ENCODE results near the gene WBP1L.

Gene WBP1L

GRCh38 chr10:102804382-102805055 lies 60.8 kb downstream of the WBP1L start:
- H2BK120ac ChIP-seq (ENCODE audit: low read depth, low read length), result no peak overlapping the region
- no peak overlapping the region for H3K4me3 ChIP-seq (ENCODE audit: low read length in 2 of 2)
- no peaks in the 10 kb centered on the region for H3K27me3 ChIP-seq (ENCODE audit: control insufficient read depth in 3 of 3, insufficient read depth in 3 of 3, low read depth in 1 of 3, low read length in 3 of 3)
- H3K23ac ChIP-seq (ENCODE audit: low read depth, low read length, poor library complexity), result no peak overlapping the region
- H3K79me1 ChIP-seq (ENCODE audit: low read depth, low read length), result peaks cover 2% of the 10 kb centered on the region
- no peak overlapping the region for H3K4ac ChIP-seq (ENCODE audit: low read length)
- no peak overlapping the region for H4K8ac ChIP-seq (ENCODE audit: low read depth, low read length)
- H2BK5ac ChIP-seq (ENCODE audit: low read length), result no peak overlapping the region
- no peak overlapping the region for H3K14ac ChIP-seq (ENCODE audit: low read length)
- no peak for DNase-seq (ENCODE audit: low spot score)
- WGBS, 2 donors (ENCODE audit: extremely low coverage in 2 of 2, insufficient read length in 2 of 2, insufficient replicate concordance in 1 of 2), result no CpG with 5 or more reads among the region's 2 CpGs
- H3K9ac ChIP-seq (ENCODE audit: low read depth, low read length, poor library complexity), result no peak overlapping the region
- no peak overlapping the region for H3K27ac ChIP-seq (replicated peaks; ENCODE audit: low read length)
- H3K4me2 ChIP-seq (ENCODE audit: insufficient read depth, low read length, poor library complexity, severe bottlenecking), result no peak overlapping the region
- H4K91ac ChIP-seq (ENCODE audit: low read depth, low read length, poor library complexity), result no peak overlapping the region
- H3K9me3 ChIP-seq (replicated peaks in 1 of 2; ENCODE audit: control insufficient read depth in 2 of 2, insufficient read depth in 1 of 2, low read depth in 1 of 2, low read length in 2 of 2), result peaks cover 0 to 4% of the 10 kb centered on the region in 2 donors
- peaks cover 7 to 9% of the 10 kb centered on the region in 2 donors for H3K4me1 ChIP-seq (ENCODE audit: control insufficient read depth in 2 of 2, insufficient read depth in 1 of 2, low read depth in 1 of 2, low read length in 2 of 2)
- H2AK5ac ChIP-seq (ENCODE audit: low read depth, low read length), result no peak overlapping the region
- H2BK12ac ChIP-seq (ENCODE audit: low read length), result no peak overlapping the region
- H3K18ac ChIP-seq (ENCODE audit: low read length), result no peak overlapping the region
- no peak overlapping the region for H2BK15ac ChIP-seq (ENCODE audit: low read length)
- H3K36me3 ChIP-seq (replicated peaks in 1 of 2; ENCODE audit: control insufficient read depth in 2 of 2, insufficient read depth in 2 of 2, low read length in 2 of 2), result peaks cover 3 to 28% of the 10 kb centered on the region in 2 donors
- no peak overlapping the region for H2AFZ ChIP-seq (ENCODE audit: low read length)

DNA sequence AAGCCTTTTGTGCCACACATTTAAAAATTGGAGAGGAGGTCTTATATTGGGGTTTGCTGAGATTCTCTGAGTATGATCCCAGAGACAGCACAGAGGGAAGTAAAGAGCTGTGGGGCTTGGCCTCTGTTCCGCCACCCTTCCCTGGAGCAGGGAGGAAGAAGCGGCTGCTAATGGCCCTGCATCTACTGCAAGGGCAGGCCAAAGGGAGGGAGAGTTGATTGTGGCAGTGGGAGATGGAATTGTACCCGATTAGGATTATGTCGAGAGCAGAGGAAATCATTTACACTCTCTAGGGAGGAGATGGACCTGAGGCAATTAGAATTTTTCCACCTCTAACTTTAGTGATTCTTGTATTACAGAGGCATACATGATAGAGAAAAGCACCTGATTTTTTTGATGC lies 64.6 kb downstream of the WBP1L start:
- Histone ChIP-seq H4K8ac (ENCODE audit: low read depth, low read length) (no peak overlapping the region), H2BK15ac (ENCODE audit: low read length) (no peak overlapping the region), H2AFZ (ENCODE audit: low read length) (no peak overlapping the region), H2BK120ac (ENCODE audit: low read depth, low read length) (no peak overlapping the region), H3K27me3 (ENCODE audit: control insufficient read depth in 3 of 3, insufficient read depth in 3 of 3, low read depth in 1 of 3, low read length in 3 of 3) (no peaks in the 10 kb centered on the region), H3K14ac (ENCODE audit: low read length) (no peak overlapping the region), H3K4me1 (ENCODE audit: control insufficient read depth in 2 of 2, insufficient read depth in 1 of 2, low read depth in 1 of 2, low read length in 2 of 2) (peaks cover 0 to 4% of the 10 kb centered on the region in 2 donors), H2BK12ac (ENCODE audit: low read length) (no peak overlapping the region), H3K4me2 (ENCODE audit: insufficient read depth, low read length, poor library complexity, severe bottlenecking) (no peak overlapping the region), H3K4ac (ENCODE audit: low read length) (no peak overlapping the region), H3K9me3 (replicated peaks in 1 of 2; ENCODE audit: control insufficient read depth in 2 of 2, insufficient read depth in 1 of 2, low read depth in 1 of 2, low read length in 2 of 2) (peaks cover 0 to 4% of the 10 kb centered on the region in 2 donors), H3K9ac (ENCODE audit: low read depth, low read length, poor library complexity) (no peak overlapping the region), H2AK5ac (ENCODE audit: low read depth, low read length) (no peak overlapping the region), H3K79me1 (ENCODE audit: low read depth, low read length) (no peaks in the 10 kb centered on the region), H3K27ac (replicated peaks; ENCODE audit: low read length) (no peak overlapping the region), H3K36me3 (replicated peaks in 1 of 2; ENCODE audit: control insufficient read depth in 2 of 2, insufficient read depth in 2 of 2, low read length in 2 of 2) (peaks cover 18 to 36% of the 10 kb centered on the region in 2 donors), H3K18ac (ENCODE audit: low read length) (no peak overlapping the region), H2BK5ac (ENCODE audit: low read length) (no peak overlapping the region), H3K23ac (ENCODE audit: low read depth, low read length, poor library complexity) (no peak overlapping the region), H4K91ac (ENCODE audit: low read depth, low read length, poor library complexity) (no peak overlapping the region), H3K4me3 (ENCODE audit: low read length in 2 of 2) (no peak overlapping the region)
- no peak for DNase-seq (ENCODE audit: low spot score)
- no CpG with 5 or more reads among the region's 4 CpGs for WGBS, 2 donors (ENCODE audit: extremely low coverage in 2 of 2, insufficient read length in 2 of 2, insufficient replicate concordance in 1 of 2)

- no peak overlapping the region for H3K4me2 ChIP-seq (ENCODE audit: insufficient read depth, low read length, poor library complexity, severe bottlenecking)
- DNase-seq (ENCODE audit: low spot score), result no peak
- H4K91ac ChIP-seq (ENCODE audit: low read depth, low read length, poor library complexity), result no peak overlapping the region
- H3K4me3 ChIP-seq (ENCODE audit: low read length in 2 of 2), result no peak overlapping the region
- H3K18ac ChIP-seq (ENCODE audit: low read length), result no peak overlapping the region
- H3K23ac ChIP-seq (ENCODE audit: low read depth, low read length, poor library complexity), result no peak overlapping the region
- no peak overlapping the region for H2BK15ac ChIP-seq (ENCODE audit: low read length)
- H3K27me3 ChIP-seq (ENCODE audit: control insufficient read depth in 3 of 3, insufficient read depth in 3 of 3, low read depth in 1 of 3, low read length in 3 of 3), result no peaks in the 10 kb centered on the region
- H3K79me1 ChIP-seq (ENCODE audit: low read depth, low read length), result peaks cover 2% of the 10 kb centered on the region
- no peak overlapping the region for H2BK5ac ChIP-seq (ENCODE audit: low read length)
- no peak overlapping the region for H3K9ac ChIP-seq (ENCODE audit: low read depth, low read length, poor library complexity)
- H2BK120ac ChIP-seq (ENCODE audit: low read depth, low read length), result no peak overlapping the region
- no peak overlapping the region for H2AFZ ChIP-seq (ENCODE audit: low read length)
- H3K9me3 ChIP-seq (replicated peaks in 1 of 2; ENCODE audit: control insufficient read depth in 2 of 2, insufficient read depth in 1 of 2, low read depth in 1 of 2, low read length in 2 of 2), result no peaks in the 10 kb centered on the region
- peaks cover 0 to 12% of the 10 kb centered on the region in 2 donors for H3K4me1 ChIP-seq (ENCODE audit: control insufficient read depth in 2 of 2, insufficient read depth in 1 of 2, low read depth in 1 of 2, low read length in 2 of 2)
- H3K14ac ChIP-seq (ENCODE audit: low read length), result no peak overlapping the region
- no peak overlapping the region for H3K27ac ChIP-seq (replicated peaks; ENCODE audit: low read length)
- no peak overlapping the region for H3K4ac ChIP-seq (ENCODE audit: low read length)
- H4K8ac ChIP-seq (ENCODE audit: low read depth, low read length), result no peak overlapping the region
- no CpG with 5 or more reads among the region's 3 CpGs for WGBS, 2 donors (ENCODE audit: extremely low coverage in 2 of 2, insufficient read length in 2 of 2, insufficient replicate concordance in 1 of 2)
- no peak overlapping the region for H2AK5ac ChIP-seq (ENCODE audit: low read depth, low read length)
- H3K36me3 ChIP-seq (replicated peaks in 1 of 2; ENCODE audit: control insufficient read depth in 2 of 2, insufficient read depth in 2 of 2, low read length in 2 of 2), result peaks cover 24 to 49% of the 10 kb centered on the region in 2 donors
- H2BK12ac ChIP-seq (ENCODE audit: low read length), result no peak overlapping the region
These were observed 67.6 kb downstream of the WBP1L start for GRCh38 chr10:102811346-102811745.

- H3K18ac ChIP-seq (ENCODE audit: low read length), result no peak overlapping the region
- no peak overlapping the region for H4K91ac ChIP-seq (ENCODE audit: low read depth, low read length, poor library complexity)
- no peaks in the 10 kb centered on the region for H3K27me3 ChIP-seq (ENCODE audit: control insufficient read depth in 3 of 3, insufficient read depth in 3 of 3, low read depth in 1 of 3, low read length in 3 of 3)
- H2AK5ac ChIP-seq (ENCODE audit: low read depth, low read length), result no peak overlapping the region
- no peak overlapping the region for H2BK15ac ChIP-seq (ENCODE audit: low read length)
- H4K8ac ChIP-seq (ENCODE audit: low read depth, low read length), result no peak overlapping the region
- H3K79me1 ChIP-seq (ENCODE audit: low read depth, low read length), result peaks cover 2% of the 10 kb centered on the region
- no peak overlapping the region for H2BK12ac ChIP-seq (ENCODE audit: low read length)
- H2BK120ac ChIP-seq (ENCODE audit: low read depth, low read length), result no peak overlapping the region
- H3K9ac ChIP-seq (ENCODE audit: low read depth, low read length, poor library complexity), result no peak overlapping the region
- no peak overlapping the region for H3K4ac ChIP-seq (ENCODE audit: low read length)
- H3K36me3 ChIP-seq (replicated peaks in 1 of 2; ENCODE audit: control insufficient read depth in 2 of 2, insufficient read depth in 2 of 2, low read length in 2 of 2), result peaks cover 24 to 49% of the 10 kb centered on the region in 2 donors
- H3K27ac ChIP-seq (replicated peaks; ENCODE audit: low read length), result no peak overlapping the region
- H2BK5ac ChIP-seq (ENCODE audit: low read length), result no peak overlapping the region
- no peak overlapping the region for H2AFZ ChIP-seq (ENCODE audit: low read length)
- whole genome bisulfite sequencing, 2 donors (ENCODE audit: extremely low coverage in 2 of 2, insufficient read length in 2 of 2, insufficient replicate concordance in 1 of 2), result no CpG with 5 or more reads among the region's 9 CpGs
- no peak for DNase-seq (ENCODE audit: low spot score)
- peaks cover 0 to 12% of the 10 kb centered on the region in 2 donors for H3K4me1 ChIP-seq (ENCODE audit: control insufficient read depth in 2 of 2, insufficient read depth in 1 of 2, low read depth in 1 of 2, low read length in 2 of 2)
- no peak overlapping the region for H3K4me2 ChIP-seq (ENCODE audit: insufficient read depth, low read length, poor library complexity, severe bottlenecking)
- no peak overlapping the region for H3K14ac ChIP-seq (ENCODE audit: low read length)
- H3K23ac ChIP-seq (ENCODE audit: low read depth, low read length, poor library complexity), result no peak overlapping the region
- H3K4me3 ChIP-seq (ENCODE audit: low read length in 2 of 2), result no peak overlapping the region
- H3K9me3 ChIP-seq (replicated peaks in 1 of 2; ENCODE audit: control insufficient read depth in 2 of 2, insufficient read depth in 1 of 2, low read depth in 1 of 2, low read length in 2 of 2), result no peaks in the 10 kb centered on the region
These were observed 68.6 kb downstream of the WBP1L start for GRCh38 chr10:102812231-102812876.

Data from neuronal stem cell (in vitro differentiated cells).